Adrenal gland (tissue), 5 donors: ENCODE data around the gene FAM98C.

Experiments used
- POLR2A ChIP-seq, 2 donors: fragments of 450-650 bp; IDR thresholded peaks; one replicate each; pipeline ENCODE4 v1.6.1; 2017; ENCODE audit warnings: antibody characterized with exemption in 2 of 2, mild to moderate bottlenecking in 2 of 2, moderate library complexity in 1 of 2
- TF ChIP-seq, protein P1 (sequence below), 6 experiments: fragments of 450-650 bp in 4 of 6; fragments of 200-600 bp in 2 of 6; sonication (generic) in 1 of 6; IDR thresholded peaks; 1 replicate in 5 of 6; 2 replicates in 1 of 6; pipeline versions ENCODE4 v1.5.1 to v1.8.0; 2016 to 2021; ENCODE audit warnings: antibody characterized with exemption in 6 of 6, mild to moderate bottlenecking in 2 of 6, moderate library complexity in 1 of 6
- donor health status: DM: no; HTN: no; CAD: no.

DNA sequence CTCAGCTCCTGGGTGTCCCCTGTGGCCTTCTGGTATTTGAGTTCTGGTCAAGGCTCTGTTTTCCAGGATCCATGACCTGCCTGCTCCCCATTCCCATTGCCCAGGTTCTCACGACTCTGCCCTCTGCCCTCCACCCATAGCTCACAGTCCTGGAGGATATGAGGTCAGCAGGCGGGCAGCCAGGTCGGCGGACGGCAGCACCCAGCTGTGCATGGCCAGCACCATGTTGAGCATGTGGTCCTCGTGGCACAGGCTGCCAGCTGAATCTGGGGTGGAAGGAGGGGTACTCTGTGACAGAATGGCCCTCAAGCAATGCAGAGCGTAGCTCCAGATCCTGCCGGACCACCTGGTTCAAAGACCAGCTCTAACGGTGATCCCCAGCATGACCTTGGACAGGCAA, 18.0 kb downstream of the FAM98C start:
- TF ChIP-seq, protein P1, sequence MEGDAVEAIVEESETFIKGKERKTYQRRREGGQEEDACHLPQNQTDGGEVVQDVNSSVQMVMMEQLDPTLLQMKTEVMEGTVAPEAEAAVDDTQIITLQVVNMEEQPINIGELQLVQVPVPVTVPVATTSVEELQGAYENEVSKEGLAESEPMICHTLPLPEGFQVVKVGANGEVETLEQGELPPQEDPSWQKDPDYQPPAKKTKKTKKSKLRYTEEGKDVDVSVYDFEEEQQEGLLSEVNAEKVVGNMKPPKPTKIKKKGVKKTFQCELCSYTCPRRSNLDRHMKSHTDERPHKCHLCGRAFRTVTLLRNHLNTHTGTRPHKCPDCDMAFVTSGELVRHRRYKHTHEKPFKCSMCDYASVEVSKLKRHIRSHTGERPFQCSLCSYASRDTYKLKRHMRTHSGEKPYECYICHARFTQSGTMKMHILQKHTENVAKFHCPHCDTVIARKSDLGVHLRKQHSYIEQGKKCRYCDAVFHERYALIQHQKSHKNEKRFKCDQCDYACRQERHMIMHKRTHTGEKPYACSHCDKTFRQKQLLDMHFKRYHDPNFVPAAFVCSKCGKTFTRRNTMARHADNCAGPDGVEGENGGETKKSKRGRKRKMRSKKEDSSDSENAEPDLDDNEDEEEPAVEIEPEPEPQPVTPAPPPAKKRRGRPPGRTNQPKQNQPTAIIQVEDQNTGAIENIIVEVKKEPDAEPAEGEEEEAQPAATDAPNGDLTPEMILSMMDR (IDR thresholded peaks at IDR 0.05), result no peak
- no peak for TF ChIP-seq POLR2A (IDR thresholded peaks at IDR 0.05)
